ENCODE measurements around the gene ZMPSTE24. TPM values are rescaled to one million over a fixed set of nuclear protein-coding genes. Genes with fewer than 3 reads are reported as not detected.

The ZMPSTE24 gene
- total RNA-seq, 1 donor from 2014 or later, result 34.1 TPM

GRCh38 chr1:40311692-40312091 lies 53.7 kb downstream of the ZMPSTE24 start:
- no peak overlapping the region for H3K27ac Mint-ChIP-seq
- DNase-seq (ENCODE audit: extremely low spot score, unreplicated experiment), result no peak
- no peak for TF ChIP-seq CTCF (conservative IDR thresholded peaks at IDR 0.05)
- H3K36me3 Mint-ChIP-seq, result no peaks in the 10 kb centered on the region
- no peaks in the 10 kb centered on the region for H3K9me3 Mint-ChIP-seq
- peaks cover 10% of the 10 kb centered on the region for H3K4me1 Mint-ChIP-seq (ENCODE audit: unreplicated experiment)
- H3K4me3 Mint-ChIP-seq, result no peak overlapping the region
- H3K27me3 Mint-ChIP-seq, result peaks cover 19% of the 10 kb centered on the region

- Mint-ChIP-seq H3K9me3 (no peaks in the 10 kb centered on the region), H3K27ac (no peak overlapping the region), H3K4me1 (ENCODE audit: unreplicated experiment) (peaks cover 12% of the 10 kb centered on the region), H3K27me3 (peaks cover 25% of the 10 kb centered on the region), H3K4me3 (no peak overlapping the region), H3K36me3 (no peaks in the 10 kb centered on the region)
- TF ChIP-seq CTCF (conservative IDR thresholded peaks at IDR 0.05), result no peak
- DNase-seq (ENCODE audit: extremely low spot score, unreplicated experiment), result no peak
Measured at GRCh38 chr1:40312238-40313205, 54.5 kb downstream of the ZMPSTE24 start.

- DNase-seq (ENCODE audit: extremely low spot score, unreplicated experiment), result no peak
- Mint-ChIP-seq H3K27me3 (peaks cover 33% of the 10 kb centered on the region), H3K4me3 (no peak overlapping the region), H3K4me1 (ENCODE audit: unreplicated experiment) (peaks cover 17% of the 10 kb centered on the region), H3K9me3 (no peaks in the 10 kb centered on the region), H3K27ac (no peak overlapping the region), H3K36me3 (no peaks in the 10 kb centered on the region)
- no peak for TF ChIP-seq CTCF (conservative IDR thresholded peaks at IDR 0.05)
Measured at GRCh38 chr1:40313329-40313957, 55.4 kb downstream of the ZMPSTE24 start.

GRCh38 chr1:40313958-40314720 lies 56.1 kb downstream of the ZMPSTE24 start:
- Mint-ChIP-seq H3K9me3 (no peaks in the 10 kb centered on the region), H3K36me3 (no peaks in the 10 kb centered on the region), H3K27ac (peak overlapping the region; percentile 84), H3K4me3 (peak overlapping the region; percentile 86), H3K4me1 (ENCODE audit: unreplicated experiment) (peaks cover 17% of the 10 kb centered on the region), H3K27me3 (peaks cover 40% of the 10 kb centered on the region)
- no peak for DNase-seq (ENCODE audit: extremely low spot score, unreplicated experiment)
- no peak for TF ChIP-seq CTCF (conservative IDR thresholded peaks at IDR 0.05)

GRCh38 chr1:40314721-40315238 lies 56.7 kb downstream of the ZMPSTE24 start:
- Mint-ChIP-seq H3K27ac (peak overlapping the region; percentile 84), H3K27me3 (peaks cover 45% of the 10 kb centered on the region), H3K36me3 (no peaks in the 10 kb centered on the region), H3K4me3 (peak overlapping the region; percentile 86), H3K4me1 (ENCODE audit: unreplicated experiment) (peaks cover 17% of the 10 kb centered on the region), H3K9me3 (no peaks in the 10 kb centered on the region)
- no peak for DNase-seq (ENCODE audit: extremely low spot score, unreplicated experiment)
- no peak for TF ChIP-seq CTCF (conservative IDR thresholded peaks at IDR 0.05)
